Activated CD8-positive, alpha-beta T cell treated with anti-CD3 and anti-CD28 coated beads for 36 hours (primary cell): ENCODE measurements around the gene PLCB2. TPM values are rescaled to one million over a fixed set of nuclear protein-coding genes. Genes with fewer than 3 reads are reported as not detected.

ENCODE experiments used
- ATAC-seq: fragments of 200-7000 bp; cut with Tn5 transposase; one replicate; pipeline ENCODE4 v1.10.0; 2021; ENCODE audit warnings: mild to moderate bottlenecking, moderate library complexity
- CTCF ChIA-PET: fragments of 350-600 bp; sonication (Branson Sonifier 250); formaldehyde crosslinking; loops from one replicate; lab custom pipeline; 2021; ENCODE audit warnings: antibody characterized with exemption; lab: Charles Lee
- POLR2A ChIA-PET: fragments of 350-600 bp; sonication (Branson Sonifier 250); formaldehyde crosslinking; loops from one replicate; lab custom pipeline; 2021; ENCODE audit warnings: antibody characterized with exemption; lab: Charles Lee
- DNase-seq: peaks from one replicate; pipeline ENCODE4 v3.0.0-alpha.2; 2020
- H3K27ac Mint-ChIP-seq: one replicate; pipeline ENCODE4 v1.8.0; 2021; ENCODE audit warnings: mild to moderate bottlenecking, mixed read lengths
- H3K27me3 Mint-ChIP-seq: one replicate; pipeline ENCODE4 v1.8.0; 2021; ENCODE audit warnings: mixed read lengths
- H3K36me3 Mint-ChIP-seq: one replicate; pipeline ENCODE4 v1.8.0; 2021; ENCODE audit warnings: low read depth, mixed read lengths
- H3K4me1 Mint-ChIP-seq: one replicate; pipeline ENCODE4 v1.8.0; 2021; ENCODE audit warnings: low read depth, mixed read lengths
- H3K4me3 Mint-ChIP-seq: one replicate; pipeline ENCODE4 v1.8.0; 2021; ENCODE audit warnings: mild to moderate bottlenecking, moderate library complexity, mixed read lengths
- H3K9me3 Mint-ChIP-seq: one replicate; pipeline ENCODE4 v1.8.0; 2021; ENCODE audit warnings: mixed read lengths
- intact Hi-C: fragments of 100-400 bp; cut with micrococcal nuclease; formaldehyde crosslinking; loops from one replicate; pipeline ENCODE4 v1.10.0; 2022
- total RNA-seq, 2 experiments: library from RNA; stranded (reverse); gene quantifications; one replicate each; pipeline ENCODE4 v1.2.3, GENCODE V29; 2021
- TF ChIP-seq, protein P1 (sequence below): fragments of 200-600 bp; IDR thresholded peaks from one replicate; pipeline ENCODE4 v1.8.0; 2022; ENCODE audit warnings: antibody characterized with exemption, mild to moderate bottlenecking

The PLCB2 gene, protein sequence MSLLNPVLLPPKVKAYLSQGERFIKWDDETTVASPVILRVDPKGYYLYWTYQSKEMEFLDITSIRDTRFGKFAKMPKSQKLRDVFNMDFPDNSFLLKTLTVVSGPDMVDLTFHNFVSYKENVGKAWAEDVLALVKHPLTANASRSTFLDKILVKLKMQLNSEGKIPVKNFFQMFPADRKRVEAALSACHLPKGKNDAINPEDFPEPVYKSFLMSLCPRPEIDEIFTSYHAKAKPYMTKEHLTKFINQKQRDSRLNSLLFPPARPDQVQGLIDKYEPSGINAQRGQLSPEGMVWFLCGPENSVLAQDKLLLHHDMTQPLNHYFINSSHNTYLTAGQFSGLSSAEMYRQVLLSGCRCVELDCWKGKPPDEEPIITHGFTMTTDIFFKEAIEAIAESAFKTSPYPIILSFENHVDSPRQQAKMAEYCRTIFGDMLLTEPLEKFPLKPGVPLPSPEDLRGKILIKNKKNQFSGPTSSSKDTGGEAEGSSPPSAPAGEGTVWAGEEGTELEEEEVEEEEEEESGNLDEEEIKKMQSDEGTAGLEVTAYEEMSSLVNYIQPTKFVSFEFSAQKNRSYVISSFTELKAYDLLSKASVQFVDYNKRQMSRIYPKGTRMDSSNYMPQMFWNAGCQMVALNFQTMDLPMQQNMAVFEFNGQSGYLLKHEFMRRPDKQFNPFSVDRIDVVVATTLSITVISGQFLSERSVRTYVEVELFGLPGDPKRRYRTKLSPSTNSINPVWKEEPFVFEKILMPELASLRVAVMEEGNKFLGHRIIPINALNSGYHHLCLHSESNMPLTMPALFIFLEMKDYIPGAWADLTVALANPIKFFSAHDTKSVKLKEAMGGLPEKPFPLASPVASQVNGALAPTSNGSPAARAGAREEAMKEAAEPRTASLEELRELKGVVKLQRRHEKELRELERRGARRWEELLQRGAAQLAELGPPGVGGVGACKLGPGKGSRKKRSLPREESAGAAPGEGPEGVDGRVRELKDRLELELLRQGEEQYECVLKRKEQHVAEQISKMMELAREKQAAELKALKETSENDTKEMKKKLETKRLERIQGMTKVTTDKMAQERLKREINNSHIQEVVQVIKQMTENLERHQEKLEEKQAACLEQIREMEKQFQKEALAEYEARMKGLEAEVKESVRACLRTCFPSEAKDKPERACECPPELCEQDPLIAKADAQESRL
- 10 to 100 TPM; 44.6 to 58.8 TPM for total RNA-seq

DNA sequence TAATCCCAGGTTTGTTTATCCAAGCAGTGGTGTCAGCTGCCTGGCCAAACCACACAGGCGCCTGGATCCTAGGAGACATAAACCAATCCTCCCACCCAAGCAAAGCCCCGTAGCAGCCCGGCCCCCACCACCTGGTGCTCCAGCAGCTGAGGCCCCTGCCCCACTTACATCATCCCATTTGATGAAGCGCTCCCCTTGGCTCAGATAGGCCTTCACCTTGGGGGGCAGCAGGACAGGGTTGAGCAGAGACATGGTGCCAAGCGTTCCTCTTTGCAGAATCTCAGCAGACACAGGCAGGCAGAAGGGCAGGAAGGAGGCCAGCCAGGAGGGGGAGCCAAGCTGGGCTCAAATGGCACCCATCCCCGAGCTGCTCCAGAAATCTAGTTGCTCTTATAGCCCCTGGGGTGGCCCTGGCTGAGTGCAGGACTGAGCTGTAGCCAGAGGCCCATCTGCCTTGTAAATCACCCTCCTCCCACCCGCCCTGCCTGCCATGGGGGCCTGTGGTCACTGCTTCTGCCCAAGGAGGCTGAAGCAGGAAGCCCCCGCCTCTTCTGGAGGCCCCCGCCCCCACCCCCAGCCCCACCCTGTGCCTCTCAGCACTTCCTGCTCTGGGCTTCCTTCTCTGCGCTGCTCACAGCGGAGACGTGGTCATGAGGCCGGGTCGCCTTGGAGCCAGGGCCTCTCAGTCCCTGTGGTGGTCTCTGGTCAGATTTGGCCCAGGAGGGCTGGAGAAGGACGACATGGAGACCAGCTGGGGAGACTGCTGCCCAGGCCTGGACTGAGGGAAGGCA is at the start of gene PLCB2:
Gene PLCB2 (minus strand): TSS at position 515 of the 791 bp plus-strand sequence. CDS start 263 bp downstream, at position 252.
- TF ChIP-seq, protein P1, sequence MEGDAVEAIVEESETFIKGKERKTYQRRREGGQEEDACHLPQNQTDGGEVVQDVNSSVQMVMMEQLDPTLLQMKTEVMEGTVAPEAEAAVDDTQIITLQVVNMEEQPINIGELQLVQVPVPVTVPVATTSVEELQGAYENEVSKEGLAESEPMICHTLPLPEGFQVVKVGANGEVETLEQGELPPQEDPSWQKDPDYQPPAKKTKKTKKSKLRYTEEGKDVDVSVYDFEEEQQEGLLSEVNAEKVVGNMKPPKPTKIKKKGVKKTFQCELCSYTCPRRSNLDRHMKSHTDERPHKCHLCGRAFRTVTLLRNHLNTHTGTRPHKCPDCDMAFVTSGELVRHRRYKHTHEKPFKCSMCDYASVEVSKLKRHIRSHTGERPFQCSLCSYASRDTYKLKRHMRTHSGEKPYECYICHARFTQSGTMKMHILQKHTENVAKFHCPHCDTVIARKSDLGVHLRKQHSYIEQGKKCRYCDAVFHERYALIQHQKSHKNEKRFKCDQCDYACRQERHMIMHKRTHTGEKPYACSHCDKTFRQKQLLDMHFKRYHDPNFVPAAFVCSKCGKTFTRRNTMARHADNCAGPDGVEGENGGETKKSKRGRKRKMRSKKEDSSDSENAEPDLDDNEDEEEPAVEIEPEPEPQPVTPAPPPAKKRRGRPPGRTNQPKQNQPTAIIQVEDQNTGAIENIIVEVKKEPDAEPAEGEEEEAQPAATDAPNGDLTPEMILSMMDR, result peak; percentile 35
- Mint-ChIP-seq H3K27ac (peak within 1 kb of the TSS; percentile 97), H3K9me3 (no peaks in the 10 kb centered on the region), H3K27me3 (no peaks in the 10 kb centered on the region), H3K4me1 (peaks cover 36% of the 10 kb centered on the region), H3K4me3 (peak within 1 kb of the TSS; percentile 95), H3K36me3 (peaks cover 12% of the 10 kb centered on the region)
- ChIA-PET POLR2A (interaction anchor here (0.6 to 4.1 kb wide), 19 partner anchors 9 to 339 kb away, joined by 3 to 37 read pairs (median 5); partner anchors contain the start of genes ANKRD63, BAHD1, BUB1B and INAFM2), CTCF (interaction anchor here (0.6 to 23.8 kb wide), 22 partner anchors 8 to 259 kb away, joined by 3 to 595 read pairs (median 4); partner anchors contain the start of genes ANKRD63, CCDC9B and INAFM2)
- ATAC-seq, result peak; percentile 78
- intact Hi-C loops, result no loop called here
- DNase-seq, result peak; percentile 84

DNA sequence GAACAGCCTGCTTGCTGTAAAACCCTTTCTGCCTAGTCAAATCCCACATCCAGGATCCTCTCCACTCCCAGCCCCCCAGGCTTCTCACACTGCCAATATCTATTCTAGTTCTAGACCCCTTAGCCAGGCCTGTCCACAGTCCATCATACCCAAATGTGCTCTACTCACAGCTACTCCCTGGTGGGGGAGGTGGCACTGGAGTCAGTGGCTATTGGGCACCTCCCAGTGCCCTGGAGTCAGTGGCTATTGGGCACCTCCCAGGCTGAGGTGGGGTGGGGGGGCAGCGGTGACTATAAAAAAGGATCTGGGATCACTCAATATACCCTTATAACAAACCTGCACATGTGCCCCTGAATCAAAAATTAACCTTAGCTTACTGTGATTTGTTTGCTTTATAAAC is 49.5 kb upstream of the PLCB2 start:
- CTCF ChIA-PET, result interaction anchor here (0.9 to 7.7 kb wide), 7 partner anchors 11 to 82 kb away, joined by 3 to 71 read pairs (median 11); no protein-coding TSS in a partner anchor
- Mint-ChIP-seq H3K9me3 (no peaks in the 10 kb centered on the region), H3K4me3 (peak overlapping the region; percentile 71), H3K27me3 (no peaks in the 10 kb centered on the region), H3K4me1 (peaks cover 7% of the 10 kb centered on the region), H3K27ac (no peak overlapping the region), H3K36me3 (no peaks in the 10 kb centered on the region)
- POLR2A ChIA-PET, result interaction anchor here (0.8 to 1.5 kb wide), 6 partner anchors 10 to 83 kb away, joined by 3 to 4 read pairs (median 4); partner anchors contain the start of gene IVD
- TF ChIP-seq, protein P1, result no peak
- intact Hi-C loops, result no loop called here
- ATAC-seq (no peak), DNase-seq (no peak)

DNA sequence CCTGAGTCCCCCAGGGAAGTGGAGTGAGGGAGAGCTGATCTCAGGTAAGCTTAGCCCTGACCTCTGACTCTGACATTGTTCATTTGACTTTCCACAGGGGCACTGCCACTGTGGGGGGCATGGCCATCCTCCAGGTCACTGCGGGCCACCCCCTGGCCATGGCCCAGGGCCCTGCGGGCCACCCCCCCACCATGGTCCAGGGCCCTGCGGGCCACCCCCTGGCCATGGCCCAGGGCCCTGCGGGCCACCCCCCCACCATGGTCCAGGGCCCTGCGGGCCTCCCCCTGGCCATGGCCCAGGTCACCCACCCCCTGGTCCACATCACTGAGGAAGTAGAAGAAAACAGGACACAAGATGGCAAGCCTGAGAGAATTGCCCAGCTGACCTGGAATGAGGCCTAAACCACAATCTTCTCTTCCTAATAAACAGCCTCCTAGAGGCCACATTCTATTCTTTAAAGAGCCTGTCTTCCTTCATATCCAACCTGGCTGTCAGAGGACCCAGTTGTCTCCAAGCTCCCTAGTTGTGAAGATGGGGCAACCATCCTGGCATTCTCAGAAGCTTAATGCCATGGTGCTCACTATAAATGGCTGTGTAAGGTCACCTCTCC is 48.3 kb upstream of the PLCB2 start:
- DNase-seq (no peak), ATAC-seq (no peak)
- TF ChIP-seq, protein P1, result no peak
- H3K27ac Mint-ChIP-seq, result no peak overlapping the region
- H3K36me3 Mint-ChIP-seq, result no peaks in the 10 kb centered on the region
- intact Hi-C loops, result no loop called here
- no peaks in the 10 kb centered on the region for H3K9me3 Mint-ChIP-seq
- CTCF ChIA-PET, result interaction anchor here (0.9 to 7.7 kb wide), 8 partner anchors 12 to 81 kb away, joined by 3 to 71 read pairs (median 11); partner anchors contain the start of gene KNSTRN
- POLR2A ChIA-PET, result interaction anchor here (0.7 to 1.4 kb wide), 4 partner anchors 11 to 84 kb away, joined by 3 to 5 read pairs (median 4); no protein-coding TSS in a partner anchor
- no peaks in the 10 kb centered on the region for H3K27me3 Mint-ChIP-seq
- no peak overlapping the region for H3K4me3 Mint-ChIP-seq
- H3K4me1 Mint-ChIP-seq, result peaks cover 7% of the 10 kb centered on the region
